NOMO-1 treated with dmso at 0.1 percent for 144 hours (cell line): ENCODE measurements around the gene SLCO2A1.

Source experiments
- DNase-seq: peaks from one replicate; lab custom pipeline; 2025; ENCODE audit not compliant: unreplicated experiment; lab: John Stamatoyannopoulos, UW

SLCO2A1 gene

DNA sequence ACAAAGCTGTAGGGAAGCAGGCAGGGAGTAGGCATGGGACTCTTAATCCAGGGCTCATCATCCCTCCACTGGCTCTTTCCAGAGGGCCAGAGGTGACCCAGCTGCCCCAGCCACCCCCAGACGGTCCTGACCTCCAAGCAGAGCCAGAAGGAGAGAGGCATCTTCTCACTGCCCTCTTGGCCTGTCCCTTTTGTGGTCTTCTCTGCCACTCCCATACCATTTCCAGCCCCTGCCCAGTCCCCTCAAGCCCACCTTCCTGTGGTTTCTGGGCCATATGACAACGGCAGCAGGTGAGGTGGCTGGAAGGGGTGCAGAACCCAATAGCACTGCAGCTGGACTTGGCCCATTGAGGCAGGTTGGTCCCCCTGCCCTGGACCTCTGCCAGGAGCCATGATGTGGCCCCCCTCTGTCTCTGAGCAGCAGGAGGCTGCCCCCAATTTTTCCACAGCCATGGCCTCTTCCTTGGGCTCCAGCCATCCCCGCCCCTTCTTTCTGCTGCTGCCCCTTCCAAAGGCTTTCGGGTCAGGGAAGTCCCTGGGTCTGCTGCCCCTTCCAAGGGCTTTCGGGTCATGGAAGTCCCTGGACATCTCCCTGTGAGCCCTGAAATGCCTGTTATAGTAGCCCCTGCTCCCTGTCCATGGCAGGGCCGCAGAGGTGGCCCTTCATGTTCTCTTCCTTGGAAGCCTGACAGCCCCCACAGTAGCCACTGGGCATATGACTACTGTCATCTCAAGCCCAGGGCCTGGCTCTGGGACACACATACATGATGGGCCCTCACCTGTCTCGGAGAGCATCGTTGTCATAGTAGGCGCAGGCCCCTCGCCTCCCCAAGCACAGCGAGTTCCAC is 94.5 kb downstream of the SLCO2A1 start:
- DNase-seq: no peak

- DNase-seq: no peak
Observed at GRCh38 chr3:133934073-133934970, 95.4 kb downstream of the SLCO2A1 start.

- no peak for DNase-seq
Observed at GRCh38 chr3:133933097-133934024, 96.4 kb downstream of the SLCO2A1 start.

DNA sequence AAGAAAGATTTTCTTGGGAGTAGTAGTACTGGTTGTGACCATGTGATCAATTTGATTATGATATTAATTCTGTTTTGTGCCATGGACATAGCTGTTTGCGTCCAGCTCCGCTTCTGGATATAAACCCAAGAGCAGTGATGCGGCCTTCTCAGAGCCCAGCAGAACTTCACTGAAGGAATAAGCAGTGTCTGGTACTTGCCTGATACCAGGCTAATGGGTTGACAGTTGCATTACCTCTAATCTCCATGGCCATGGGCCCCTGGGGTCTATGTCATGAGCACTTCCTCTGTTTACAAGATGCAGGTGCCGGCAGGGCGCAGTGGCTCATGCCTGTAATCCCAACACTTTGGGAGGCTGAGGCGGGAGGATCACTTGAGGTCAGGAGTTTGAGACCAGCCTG is 97.7 kb downstream of the SLCO2A1 start:
- no peak for DNase-seq

GRCh38 chr3:133931084-133931483 is 98.6 kb downstream of the SLCO2A1 start:
- DNase-seq: no peak

GRCh38 chr3:133930341-133930933 is 99.3 kb downstream of the SLCO2A1 start:
- DNase-seq: peak; percentile 66

- DNase-seq: no peak
Observed at GRCh38 chr3:133928903-133929607, 100.7 kb downstream of the SLCO2A1 start.

GRCh38 chr3:133928136-133928893 is 101.4 kb downstream of the SLCO2A1 start:
- DNase-seq: no peak

- peak; percentile 40 for DNase-seq
Observed at GRCh38 chr3:133927540-133928066, 102.1 kb downstream of the SLCO2A1 start.

DNA sequence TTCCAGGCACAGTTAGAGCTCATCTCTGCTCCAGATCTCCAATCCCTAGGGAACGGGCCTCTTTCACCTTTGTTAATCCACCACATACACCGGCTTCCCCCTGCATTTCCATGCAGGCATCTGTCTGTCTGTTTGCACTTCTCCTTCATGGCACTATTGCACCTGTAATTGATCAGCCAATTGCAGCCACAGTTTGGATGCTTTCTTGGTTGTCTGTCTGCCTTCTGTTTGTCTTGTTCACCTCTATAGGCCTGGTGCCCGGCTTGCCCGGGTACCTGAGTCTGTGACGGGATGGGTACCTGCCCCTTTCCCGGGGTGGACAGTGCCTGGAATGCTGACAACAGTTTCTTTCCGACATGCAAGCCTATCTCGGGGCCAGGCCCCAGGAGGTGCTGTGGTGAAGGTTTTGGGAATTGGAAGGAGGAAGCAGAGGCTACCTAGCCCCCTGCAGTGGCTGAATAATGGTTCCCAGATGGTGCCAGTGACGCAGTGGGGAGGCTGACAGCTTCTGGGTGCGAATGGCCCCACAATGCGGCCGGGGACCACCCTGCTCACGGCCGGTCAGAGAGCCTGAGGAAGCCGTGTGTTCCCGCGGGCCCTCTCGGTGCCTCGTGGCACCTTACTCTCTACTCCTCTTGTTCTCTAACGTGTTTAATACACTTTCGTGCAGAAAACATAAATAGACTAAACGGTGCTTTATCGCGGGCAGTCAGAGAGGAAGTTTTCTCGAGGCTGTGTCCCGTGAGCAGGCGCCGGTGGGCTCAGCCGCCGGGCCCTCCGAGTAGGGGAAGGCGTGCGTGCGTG is 102.8 kb downstream of the SLCO2A1 start:
- no peak for DNase-seq

DNA sequence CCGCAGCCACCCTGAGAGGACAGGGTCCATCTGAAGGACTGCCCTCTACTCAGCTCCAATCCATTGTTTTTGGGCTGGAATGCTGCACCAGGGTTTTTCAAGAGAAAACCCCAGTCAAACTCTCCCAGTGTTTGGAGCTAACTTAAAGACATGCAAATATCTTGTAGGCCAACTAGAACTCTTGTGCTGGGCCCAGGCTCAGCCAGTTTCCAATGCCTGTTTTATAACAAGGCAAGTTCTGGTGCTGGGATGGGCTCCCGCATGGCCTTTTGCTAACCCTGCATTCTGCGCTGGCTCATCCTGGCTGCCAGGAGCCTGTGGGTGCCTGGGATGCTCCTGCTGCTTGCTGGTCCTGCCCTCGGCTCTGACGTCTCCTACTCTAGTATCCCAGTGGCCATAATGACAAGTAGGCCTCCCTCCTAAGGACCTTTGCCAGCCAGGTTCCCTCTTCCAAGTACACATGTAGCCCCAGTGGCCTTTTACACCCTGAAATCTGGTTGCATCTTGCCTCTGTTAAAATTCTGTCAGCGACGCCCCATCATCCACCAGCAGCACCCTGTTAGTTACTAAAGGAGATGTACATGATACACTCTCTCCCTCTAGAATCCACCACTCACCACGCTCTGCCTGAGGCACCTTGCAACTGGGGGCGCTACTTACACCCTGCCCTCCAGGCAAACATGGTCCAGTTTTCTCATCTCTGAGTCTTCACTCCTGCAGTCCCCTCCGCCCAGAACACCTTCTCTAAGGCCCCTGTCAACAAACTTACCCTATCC is 103.6 kb downstream of the SLCO2A1 start:
- no peak for DNase-seq

DNA sequence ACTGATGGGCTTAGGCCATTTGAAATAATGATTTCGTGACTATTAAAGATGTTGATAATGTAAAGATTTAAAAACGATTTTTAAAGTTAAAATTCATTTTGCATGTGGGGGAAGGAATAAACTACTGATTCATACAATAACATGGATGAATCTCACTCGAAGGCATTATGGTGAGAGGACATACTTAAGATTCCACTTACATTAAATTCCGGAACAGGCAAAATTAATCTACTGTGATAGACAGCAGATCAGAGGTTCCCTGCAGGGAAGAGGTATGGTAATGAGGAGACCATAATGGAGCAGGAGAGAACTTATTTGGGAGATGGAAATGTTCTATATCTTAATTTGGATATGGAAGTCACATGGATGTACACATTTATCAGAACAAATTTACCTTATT is 105.7 kb downstream of the SLCO2A1 start:
- no peak for DNase-seq

DNA sequence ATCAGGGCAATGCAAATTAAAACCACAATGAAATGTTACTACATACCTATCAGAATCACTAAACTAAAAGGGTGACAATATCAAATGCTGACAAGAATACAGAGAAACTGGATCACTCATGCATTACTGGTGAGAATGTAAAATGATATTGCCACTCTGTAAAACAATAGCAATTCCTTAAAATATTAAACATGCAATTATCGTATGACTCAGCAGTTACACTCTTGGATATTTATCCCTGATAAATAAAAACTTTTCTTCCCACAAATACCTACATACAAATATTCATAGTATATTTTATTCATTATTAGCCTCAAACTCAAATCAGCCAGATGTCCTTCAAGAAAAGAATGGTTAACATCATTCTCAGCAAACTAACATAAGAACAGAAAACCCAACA is 108.1 kb downstream of the SLCO2A1 start:
- DNase-seq: no peak

GRCh38 chr3:133917144-133917543 is 112.6 kb downstream of the SLCO2A1 start:
- DNase-seq: no peak

GRCh38 chr3:133915685-133916658 is 113.8 kb downstream of the SLCO2A1 start:
- DNase-seq: no peak
